IMR-90 (cell line): ENCODE data around the gene FAM89A. TPM values are rescaled to one million over a fixed set of nuclear protein-coding genes. Genes with fewer than 3 reads are reported as not detected.

Source experiments
- ATAC-seq: fragments of 200-7000 bp; cut with Tn5 transposase; 2 replicates; pipeline ENCODE4 v1.9.1; 2020; ENCODE audit warnings: low read depth, mild to moderate bottlenecking, moderate library complexity
- BruUV-seq: library from RNA; stranded (reverse); fragments of 400-500 nt; replicated peaks from 2 replicates; lab custom pipeline; 2021; lab: Mats Ljungman, UMichigan
- CTCF ChIA-PET: fragments of 300-600 bp; formaldehyde crosslinking; extraction: SDS; loops from one replicate; lab custom pipeline; 2021; ENCODE audit warnings: antibody characterized with exemption; lab: Yijun Ruan, JAX
- POLR2A ChIA-PET: fragments of 300-600 bp; sonication (Branson Sonifier 250); formaldehyde crosslinking; loops from one replicate; lab custom pipeline; 2022; ENCODE audit warnings: antibody characterized with exemption; ENCODE audit not compliant: unreplicated experiment; lab: Charles Lee
- DNase-seq: peaks from one replicate; pipeline ENCODE4 v3.0.0; 2013
- H2AFZ ChIP-seq: replicated peaks from 2 replicates; pipeline ENCODE3; 2013; ENCODE audit warnings: low read length, mild to moderate bottlenecking; ENCODE audit not compliant: poor library complexity
- H2AK5ac ChIP-seq: 2 replicates; pipeline ENCODE4 v1.6.1; 2013; ENCODE audit warnings: low read depth, low read length, inconsistent platforms
- H2AK9ac ChIP-seq: replicated peaks from 2 replicates; pipeline ENCODE3; 2013; ENCODE audit warnings: mild to moderate bottlenecking, low read depth, low read length, moderate library complexity; ENCODE audit not compliant: poor library complexity
- H2BK120ac ChIP-seq: 2 replicates; pipeline ENCODE4 v1.6.1; 2013; ENCODE audit warnings: low read depth, low read length, inconsistent platforms
- H2BK15ac ChIP-seq: 3 replicates; pipeline ENCODE4 v1.6.1; 2013; ENCODE audit warnings: low read depth, low read length, inconsistent platforms
- H2BK20ac ChIP-seq: 2 replicates; pipeline ENCODE4 v1.6.1; 2013; ENCODE audit warnings: low read depth, mild to moderate bottlenecking, inconsistent platforms, low read length, moderate library complexity
- H2BK5ac ChIP-seq: 2 replicates; pipeline ENCODE4 v1.6.1; 2013; ENCODE audit warnings: mild to moderate bottlenecking, low read depth, low read length, inconsistent platforms; ENCODE audit not compliant: poor library complexity, severe bottlenecking
- H3K14ac ChIP-seq: replicated peaks from 2 replicates; pipeline ENCODE4 v1.6.1; 2013; ENCODE audit warnings: low read depth, low read length, inconsistent platforms
- H3K18ac ChIP-seq: 2 replicates; pipeline ENCODE4 v1.6.1; 2013; ENCODE audit warnings: low read depth, low read length, control low read depth
- H3K23ac ChIP-seq: 2 replicates; pipeline ENCODE4 v1.6.1; 2013; ENCODE audit warnings: low read depth, low read length, inconsistent platforms
- H3K27ac ChIP-seq: 2 replicates; pipeline ENCODE4 v1.5.1; 2013; ENCODE audit warnings: mild to moderate bottlenecking, control low read depth, low read length; ENCODE audit not compliant: insufficient read depth
- H3K27me3 ChIP-seq: 2 replicates; pipeline ENCODE4 v1.6.1; 2013; ENCODE audit warnings: low read length; ENCODE audit not compliant: control insufficient read depth, insufficient read depth
- H3K36me3 ChIP-seq: 2 replicates; pipeline ENCODE4 v1.6.1; 2013; ENCODE audit warnings: low read length, mixed read lengths; ENCODE audit not compliant: control insufficient read depth, insufficient read depth
- H3K4ac ChIP-seq: 2 replicates; pipeline ENCODE4 v1.6.1; 2013; ENCODE audit warnings: low read depth, low read length, inconsistent platforms
- H3K4me1 ChIP-seq: 2 replicates; pipeline ENCODE4 v1.6.1; 2013; ENCODE audit warnings: low read length, mixed read lengths; ENCODE audit not compliant: control insufficient read depth, insufficient read depth
- H3K4me2 ChIP-seq: 2 replicates; pipeline ENCODE4 v1.6.1; 2013; ENCODE audit warnings: low read depth, mild to moderate bottlenecking, control low read depth, low read length, moderate library complexity
- H3K4me3 ChIP-seq: 2 replicates; pipeline ENCODE4 v1.5.1; 2013; ENCODE audit warnings: low read depth, mild to moderate bottlenecking, control low read depth, low read length, moderate library complexity; ENCODE audit not compliant: insufficient read depth
- H3K56ac ChIP-seq: 2 replicates; pipeline ENCODE4 v1.6.1; 2013; ENCODE audit warnings: low read length, inconsistent platforms; ENCODE audit not compliant: insufficient read depth; ENCODE audit errors: extremely low read depth
- H3K79me1 ChIP-seq, 2 experiments: 2 replicates each; pipeline ENCODE4 v1.6.1; 2013; ENCODE audit warnings: low read length in 2 of 2, inconsistent platforms in 1 of 2, low read depth in 1 of 2
- H3K9ac ChIP-seq: 2 replicates; pipeline ENCODE4 v1.6.1; 2013; ENCODE audit warnings: low read depth, low read length, control low read depth
- H3K9me1 ChIP-seq: 2 replicates; pipeline ENCODE4 v1.6.1; 2013; ENCODE audit warnings: low read length, inconsistent platforms; ENCODE audit not compliant: insufficient read depth
- H3K9me3 ChIP-seq: 2 replicates; pipeline ENCODE4 v1.6.1; 2013; ENCODE audit warnings: low read length; ENCODE audit not compliant: control insufficient read depth, insufficient read depth
- H4K20me1 ChIP-seq: 2 replicates; pipeline ENCODE4 v1.6.1; 2013; ENCODE audit warnings: low read length, inconsistent platforms; ENCODE audit not compliant: insufficient read depth
- H4K5ac ChIP-seq: 2 replicates; pipeline ENCODE4 v1.6.1; 2013; ENCODE audit warnings: mild to moderate bottlenecking, low read depth, low read length, control low read depth
- H4K8ac ChIP-seq, 2 experiments: 2 replicates each; pipeline ENCODE4 v1.6.1; 2013; ENCODE audit warnings: low read depth in 2 of 2, low read length in 2 of 2, control low read depth in 1 of 2, inconsistent platforms in 1 of 2
- H4K91ac ChIP-seq: 2 replicates; pipeline ENCODE4 v1.6.1; 2013; ENCODE audit warnings: low read depth, low read length, inconsistent platforms; ENCODE audit not compliant: insufficient read depth
- BHLHE40 ChIP-seq: fragments of 150-350 bp; IDR thresholded peaks from 2 replicates; pipeline ENCODE4 v1.6.1; 2016; ENCODE audit warnings: mild to moderate bottlenecking, low read depth, low read length
- POLR2A ChIP-seq: IDR thresholded peaks from 2 replicates; pipeline ENCODE4 v1.6.1; 2012; ENCODE audit warnings: mild to moderate bottlenecking, low read depth, low read length
- RAD21 ChIP-seq: IDR thresholded peaks from 2 replicates; pipeline ENCODE4 v1.6.1; 2012; ENCODE audit warnings: low read length, improper control_type of control experiment
- RFX5 ChIP-seq: IDR thresholded peaks from 2 replicates; pipeline ENCODE4 v1.8.0; 2012; ENCODE audit warnings: low read depth, mild to moderate bottlenecking, low read length, moderate library complexity
- SMC3 ChIP-seq: fragments of 150-350 bp; IDR thresholded peaks from 2 replicates; pipeline ENCODE4 v1.6.1; 2016; ENCODE audit warnings: low read depth, mild to moderate bottlenecking, antibody characterized with exemption, low read length, moderate library complexity
- WGBS, 2 experiments: methylation state at CpG; one replicate each; pipeline versions ENCODE4 v1.1.5 to v1.1.7; 2013; ENCODE audit warnings: missing lambda C conversion rate in 2 of 2; ENCODE audit not compliant: insufficient read length in 1 of 2; ENCODE audit errors: extremely low coverage in 2 of 2; 5-methylcytosine and 5-hydroxymethylcytosine counted together
- dilution Hi-C: fragments of 300-500 bp; cut with HindIII; formaldehyde crosslinking; loops from one replicate; pipeline ENCODE4 v1.14.3; 2018; ENCODE audit warnings: low sequenced_read_pairs; ENCODE audit not compliant: unreplicated experiment
- in situ Hi-C: fragments of 300-500 bp; cut with MboI; formaldehyde crosslinking; loops from 3 replicates; pipeline ENCODE4 v1.14.3; 2019; ENCODE audit warnings: low sequenced_read_pairs, inconsistent platforms, mixed read lengths
- intact Hi-C: fragments of 100-400 bp; cut with micrococcal nuclease; formaldehyde crosslinking; loops from 2 replicates; pipeline ENCODE4 v1.10.0; 2022
- polyA plus RNA-seq, 3 experiments: library from polyadenylated mRNA; depleted of rRNA; stranded (reverse); fragments of >200 nt; gene quantifications; 2 replicates each; pipeline ENCODE4 v1.2.3, GENCODE V29; 2012; ENCODE audit warnings: low replicate concordance in 1 of 3
- total RNA-seq: library from RNA; depleted of rRNA; stranded (reverse); fragments of >200 nt; gene quantifications from 2 replicates; pipeline ENCODE4 v1.2.3, GENCODE V29; 2012

The FAM89A gene
- total and polyA plus RNA-seq, 2 of the 4 experiments (the other 2 are of a cell fraction), result 6.8 to 8.1 TPM

GRCh38 chr1:231065510-231066241 lies 25.6 kb upstream of the FAM89A start:
- no peaks in the 10 kb centered on the region for H4K20me1 ChIP-seq
- no peak for TF ChIP-seq RFX5
- TF ChIP-seq SMC3, result no peak
- TF ChIP-seq RAD21, result no peak
- no peak for TF ChIP-seq BHLHE40
- no peak for TF ChIP-seq POLR2A
- DNase-seq, result no peak
- H2BK5ac ChIP-seq, result no peak overlapping the region
- H4K5ac ChIP-seq, result no peak overlapping the region
- no peak overlapping the region for H2AK5ac ChIP-seq
- H2AK9ac ChIP-seq, result no peak overlapping the region
- no peak overlapping the region for H2BK20ac ChIP-seq
- H2BK15ac ChIP-seq, result no peak overlapping the region
- in situ Hi-C loops (no loop called here), intact Hi-C loops (no loop called here), dilution Hi-C loops (no loop called here)
- no peak overlapping the region for H3K4ac ChIP-seq
- H4K91ac ChIP-seq, result no peak overlapping the region
- no peak overlapping the region for H4K8ac ChIP-seq
- ATAC-seq, result no peak
- no peaks in the 10 kb centered on the region for H3K9me3 ChIP-seq
- H3K4me2 ChIP-seq, result no peak overlapping the region
- no peaks in the 10 kb centered on the region for H3K4me1 ChIP-seq
- no peaks in the 10 kb centered on the region for H3K36me3 ChIP-seq
- POLR2A ChIA-PET, result no interaction called here
- no peak overlapping the region for H3K4me3 ChIP-seq
- H3K23ac ChIP-seq, result no peak overlapping the region
- no peaks in the 10 kb centered on the region for H3K9me1 ChIP-seq
- no peak overlapping the region for H2BK120ac ChIP-seq
- H3K27ac ChIP-seq, result no peak overlapping the region
- H3K79me1 ChIP-seq, result no peaks in the 10 kb centered on the region
- peak overlapping the region; percentile 45 for H2AFZ ChIP-seq
- no peak overlapping the region for H3K56ac ChIP-seq
- H3K27me3 ChIP-seq, result peaks cover 12% of the 10 kb centered on the region
- no peak overlapping the region for H3K18ac ChIP-seq
- no TSS peak for BruUV-seq
- H3K14ac ChIP-seq, result no peak overlapping the region
- CTCF ChIA-PET, result interaction anchor here (0.7 kb wide), 1 partner anchor 207 kb away, joined by 4 read pairs; no protein-coding TSS in a partner anchor
- WGBS, 2 experiments, result no CpG with 5 or more reads among the region's 11 CpGs
- no peak overlapping the region for H3K9ac ChIP-seq
